SHP77 (cell line): ENCODE data around the gene LSMEM2.

ENCODE experiments used
- DNase-seq, 2 experiments: peaks; one replicate each; lab custom pipeline; 2025; lab: John Stamatoyannopoulos, UW

LSMEM2 gene

DNA sequence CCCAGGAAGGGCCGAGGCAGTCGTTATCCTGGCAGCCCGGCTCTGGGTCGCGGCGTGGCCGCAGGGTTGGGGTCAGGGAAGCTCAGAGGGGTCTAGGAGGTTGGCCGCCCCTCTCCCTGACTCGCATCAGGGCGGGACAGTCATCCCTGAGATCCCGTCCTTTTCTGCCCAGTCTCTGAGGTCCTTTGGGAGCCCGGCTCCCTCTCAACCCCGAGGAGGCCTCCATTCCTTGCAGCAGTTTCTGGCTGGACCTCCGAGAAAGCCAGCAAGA, 43.2 kb downstream of the LSMEM2 start:
- no peak for DNase-seq

DNA sequence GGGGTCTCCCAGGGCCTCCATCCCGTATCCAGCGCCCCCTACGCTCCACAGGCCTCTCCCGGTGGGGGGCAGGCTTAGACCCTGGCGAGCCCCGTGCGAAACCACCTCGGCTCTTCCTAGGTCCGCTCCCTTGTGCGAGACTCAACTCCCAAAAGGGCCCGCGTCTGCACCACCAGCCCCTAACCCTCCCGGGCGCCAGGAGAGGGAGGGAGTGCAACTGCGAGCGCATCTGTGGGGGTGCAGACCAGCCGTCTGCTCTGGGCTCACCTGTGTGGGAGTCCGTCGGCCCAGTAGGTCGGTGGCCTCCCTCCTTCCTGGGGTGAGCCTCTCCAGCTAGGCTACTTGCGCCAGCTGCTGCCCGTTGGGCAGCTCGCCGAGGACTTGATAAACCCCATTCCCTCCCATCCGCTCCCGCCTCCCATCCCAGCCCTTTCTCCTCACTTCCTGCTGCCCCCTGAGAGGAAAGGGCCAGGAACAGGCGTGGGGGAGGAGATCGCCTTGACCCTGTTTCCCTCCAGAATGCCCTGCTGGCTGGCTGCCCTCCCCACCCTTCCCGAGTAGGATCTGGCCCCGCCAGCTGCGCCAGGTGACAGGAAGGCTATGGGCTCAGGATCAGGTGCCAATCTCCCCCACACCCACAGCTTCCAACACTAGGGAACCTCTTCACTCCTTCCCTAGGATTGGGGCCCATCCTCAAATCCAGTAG, 43.7 kb downstream of the LSMEM2 start, which contains the start of gene HYAL2:
TSS of gene HYAL2 (minus strand) at position 360 of the 706 bp plus-strand sequence. CDS start 2,256 bp downstream, outside the sequence.
- peak; percentile 54 to 74 for DNase-seq

DNA sequence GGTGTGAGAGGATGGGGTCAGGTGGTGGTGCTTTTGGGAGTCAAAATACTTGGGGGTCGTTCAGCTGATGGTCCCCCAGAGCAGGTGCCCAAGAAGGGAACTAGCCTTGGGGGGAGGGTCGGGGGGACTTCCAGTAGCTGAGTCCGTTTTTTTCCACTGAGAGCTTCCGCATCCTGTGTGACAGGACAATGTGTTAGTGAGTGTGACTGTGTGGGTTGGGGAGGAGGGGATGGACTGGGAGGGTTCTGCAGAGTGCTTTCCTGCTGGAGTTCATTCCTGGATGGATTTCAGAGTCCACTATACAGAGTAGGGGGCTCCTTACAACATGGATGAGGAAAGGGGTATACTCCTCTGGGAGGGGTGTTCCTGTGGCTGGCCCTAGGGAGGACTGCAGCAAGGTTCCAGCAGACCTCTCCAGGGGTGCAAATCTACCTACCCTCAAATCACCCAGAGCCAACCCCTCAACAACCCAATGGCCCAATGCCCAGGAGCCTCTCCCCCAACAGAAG, 44.3 kb downstream of the LSMEM2 start:
- peak; percentile 37 to 51 for DNase-seq

DNA sequence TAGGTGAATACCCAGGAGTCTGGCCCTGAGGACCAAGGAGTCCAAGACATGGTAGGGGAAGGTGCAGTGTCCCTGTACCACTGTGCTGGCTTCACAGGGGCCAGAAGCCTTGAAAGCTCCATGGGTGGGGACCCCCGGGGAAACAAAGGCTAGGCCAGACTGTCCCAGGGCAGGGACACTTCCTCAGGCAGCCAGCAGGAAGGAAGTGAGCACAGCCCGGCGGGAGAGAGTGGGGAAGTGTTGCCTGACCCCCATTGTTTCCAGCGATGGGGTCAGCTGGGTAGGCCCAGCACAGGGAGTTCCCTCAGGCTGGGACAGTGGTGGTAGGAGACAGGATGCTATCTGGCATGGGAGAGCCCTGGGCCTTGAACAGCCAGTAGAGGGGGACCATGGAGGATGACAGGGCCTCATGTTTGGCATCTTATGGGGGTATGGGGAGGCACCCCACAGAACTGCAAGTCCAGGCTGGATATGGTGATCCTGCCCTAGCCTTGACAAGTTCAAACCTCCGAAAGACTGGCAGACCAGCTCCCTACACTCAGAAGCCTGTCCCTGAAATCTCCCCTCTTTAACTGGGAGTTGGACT, 44.8 kb downstream of the LSMEM2 start:
- DNase-seq: no peak

DNA sequence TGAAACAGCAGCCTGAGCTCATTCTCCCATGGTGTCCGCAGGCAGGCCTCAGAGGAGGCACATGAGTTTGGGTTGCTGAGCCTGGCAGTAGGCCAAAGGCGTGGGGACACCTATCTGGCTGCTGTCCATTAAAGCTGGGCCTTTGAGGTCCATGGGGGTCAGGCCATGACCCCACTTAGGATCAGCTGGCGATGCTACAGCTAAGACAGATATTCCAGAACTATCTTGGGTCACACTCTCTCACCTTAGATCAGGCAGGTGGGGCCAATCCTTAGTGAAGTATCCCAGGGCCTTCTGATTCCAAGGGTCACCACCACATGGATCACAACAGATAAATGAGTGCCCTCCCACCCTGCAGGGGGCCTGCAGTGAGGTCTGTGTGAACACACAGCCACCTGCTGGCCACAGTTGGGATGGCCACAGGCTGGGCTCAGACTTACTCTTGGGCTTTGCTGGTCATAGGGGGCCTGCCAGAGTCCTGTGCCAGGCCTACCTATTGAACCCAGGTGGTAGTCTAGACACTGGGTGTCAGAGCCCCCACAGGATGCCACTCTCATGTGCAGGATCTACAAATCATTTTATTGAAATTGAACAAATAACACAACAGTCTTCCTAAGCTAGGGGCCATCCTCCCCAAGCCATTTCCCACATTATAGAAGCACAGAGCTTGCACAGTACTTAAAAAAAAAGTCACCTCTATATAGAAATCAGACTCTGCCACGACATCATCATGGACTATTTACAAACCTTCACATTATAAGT, 45.6 kb downstream of the LSMEM2 start:
- DNase-seq: peak; percentile 70 to 74

DNA sequence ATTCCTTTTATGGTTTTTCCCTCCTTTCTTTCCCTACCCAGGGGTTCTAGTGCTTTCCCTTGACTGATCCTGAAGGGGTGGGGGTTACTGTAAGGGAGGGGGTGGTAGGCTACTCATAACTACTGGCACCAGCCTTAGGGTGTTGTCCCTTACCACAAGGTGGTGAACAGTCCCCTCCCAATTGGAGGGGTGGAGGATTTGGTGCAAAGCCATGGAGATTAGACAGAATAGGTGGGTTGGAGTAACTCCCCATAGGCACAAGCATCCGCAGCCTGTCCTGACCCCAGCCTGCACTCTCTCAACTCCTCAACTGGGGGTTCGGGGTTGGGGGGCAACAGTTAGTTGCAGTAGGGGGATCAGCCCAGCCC, 46.2 kb downstream of the LSMEM2 start:
- no peak for DNase-seq

DNA sequence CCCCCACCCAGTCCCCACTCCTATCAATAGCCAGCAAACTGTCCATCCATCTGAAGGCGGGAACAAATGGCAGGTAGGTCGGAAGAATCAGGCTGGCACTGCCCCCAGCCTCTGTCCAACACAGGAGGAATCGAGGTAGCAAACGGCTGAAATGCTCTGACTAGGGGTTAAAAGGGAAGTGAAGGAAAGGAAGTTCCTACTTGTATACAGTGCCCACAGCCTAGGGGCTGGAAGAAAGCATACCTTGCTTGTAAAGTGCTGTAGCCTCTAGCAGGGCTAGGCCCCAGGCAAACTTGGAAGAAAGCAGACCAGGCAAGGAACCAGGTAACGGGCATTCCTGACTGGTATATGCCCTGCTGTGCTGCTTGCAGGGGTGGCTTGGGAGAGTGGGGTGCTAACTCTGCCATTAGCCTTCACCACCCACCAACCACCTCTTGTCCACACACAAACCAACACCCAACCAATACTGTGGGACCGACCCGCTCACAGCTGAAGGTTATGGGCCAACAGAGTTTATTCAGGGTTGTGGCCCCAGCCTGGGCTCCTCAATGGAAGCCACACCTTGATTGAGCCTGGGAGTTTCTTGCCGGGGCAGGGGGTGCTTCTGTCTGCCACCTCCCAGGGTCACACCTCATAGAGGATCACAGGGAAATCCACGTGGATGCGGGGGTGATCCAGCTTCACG, 46.8 kb downstream of the LSMEM2 start:
- DNase-seq: no peak

DNA sequence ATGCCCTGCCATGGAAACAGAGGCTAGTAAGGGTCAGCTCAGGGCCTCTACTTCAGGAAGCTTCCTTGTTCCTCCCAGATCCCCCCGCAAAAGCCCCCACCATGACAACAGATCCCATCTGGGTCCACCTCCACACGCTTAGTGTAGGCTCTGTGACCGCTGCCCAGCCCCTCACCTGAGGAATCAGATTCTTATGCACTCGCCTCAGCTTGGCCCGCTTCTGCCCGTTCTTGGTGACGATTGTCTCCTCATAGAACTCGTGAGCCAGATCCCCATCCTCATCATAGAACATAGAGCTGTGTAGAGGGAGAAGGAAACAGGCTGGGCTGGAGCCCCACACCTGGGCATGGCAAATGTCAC, 47.3 kb downstream of the LSMEM2 start:
- DNase-seq: no peak

DNA sequence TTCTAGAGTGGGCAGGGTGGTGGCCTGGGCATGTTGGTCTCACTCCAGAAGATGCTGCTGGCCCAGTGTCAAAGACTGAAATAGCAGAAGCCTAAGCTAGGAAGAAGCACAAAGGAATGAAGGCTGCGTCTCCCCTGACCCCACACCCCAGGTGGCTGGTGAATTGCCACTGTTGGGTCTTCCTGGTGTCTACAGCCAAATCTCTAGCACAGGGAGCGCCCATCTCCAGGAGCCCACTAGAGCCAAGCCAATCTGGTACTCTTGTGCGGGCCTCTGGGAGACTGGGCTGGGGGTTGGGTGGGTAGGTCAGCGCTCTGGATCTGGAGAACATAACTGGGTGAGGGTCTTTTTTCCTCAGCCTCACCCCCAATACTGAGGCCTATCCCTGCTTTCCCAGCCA, 48.2 kb downstream of the LSMEM2 start:
- DNase-seq: no peak

DNA sequence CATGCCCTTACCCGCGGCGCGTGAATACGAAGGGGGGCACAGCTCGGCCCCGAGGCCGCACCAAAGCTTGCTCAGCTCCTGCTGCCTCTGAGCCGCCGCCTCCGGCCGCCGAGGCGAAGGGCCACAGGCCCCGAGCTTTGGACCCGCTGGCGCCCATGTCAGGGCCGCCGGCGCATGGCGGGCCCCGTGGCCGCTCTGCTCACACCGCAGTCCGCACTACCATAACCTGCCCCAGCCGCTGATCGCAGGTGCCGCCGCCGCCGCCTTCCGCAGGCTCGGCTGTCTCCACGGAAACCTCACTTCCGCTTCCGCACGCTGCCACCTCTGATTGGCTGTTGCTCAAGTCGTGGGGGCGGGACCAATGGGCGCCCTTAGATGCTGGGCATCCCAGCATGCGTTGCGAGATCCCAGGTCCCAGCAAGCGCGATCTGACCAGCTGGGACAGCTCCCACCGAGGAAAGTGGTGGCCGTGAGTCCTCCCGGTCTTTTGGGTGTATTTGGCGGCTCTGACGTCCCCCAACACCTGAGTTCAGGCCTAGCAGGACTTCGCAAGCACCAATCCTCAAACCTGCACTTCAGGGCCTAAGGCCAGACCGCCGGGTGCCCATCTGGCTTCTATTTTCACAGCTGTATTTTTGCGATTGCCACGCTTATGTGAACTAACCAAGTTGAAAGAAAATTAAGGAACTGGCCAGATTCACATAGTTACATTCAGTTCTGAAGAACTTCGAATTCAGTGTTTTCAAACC, 49.2 kb downstream of the LSMEM2 start, which contains the start of gene TUSC2:
TSS of gene TUSC2 (minus strand) at position 281 of the 749 bp plus-strand sequence. CDS start at position 157, 124 bp downstream.
- peak; percentile 97 to 98 for DNase-seq

DNA sequence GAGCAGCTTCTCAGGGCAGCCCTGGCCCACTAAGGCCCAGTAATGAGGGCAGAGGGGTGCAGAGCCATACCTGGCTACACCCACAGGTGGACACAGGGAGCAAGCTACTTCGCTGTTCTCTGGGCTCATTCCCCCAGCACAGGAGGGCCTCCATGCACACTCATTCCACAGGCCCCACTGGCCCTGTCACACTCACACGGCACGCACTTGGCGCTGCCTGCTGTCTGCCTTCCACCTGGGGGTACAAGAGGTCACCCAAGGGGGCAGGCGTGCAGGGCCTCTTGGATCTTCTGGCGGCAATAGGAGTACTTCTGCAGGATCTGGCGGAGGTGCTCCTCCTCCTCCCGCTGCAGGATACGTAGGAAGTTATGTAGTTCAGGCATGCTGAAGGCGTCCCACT, 51.4 kb downstream of the LSMEM2 start:
- DNase-seq: no peak

DNA sequence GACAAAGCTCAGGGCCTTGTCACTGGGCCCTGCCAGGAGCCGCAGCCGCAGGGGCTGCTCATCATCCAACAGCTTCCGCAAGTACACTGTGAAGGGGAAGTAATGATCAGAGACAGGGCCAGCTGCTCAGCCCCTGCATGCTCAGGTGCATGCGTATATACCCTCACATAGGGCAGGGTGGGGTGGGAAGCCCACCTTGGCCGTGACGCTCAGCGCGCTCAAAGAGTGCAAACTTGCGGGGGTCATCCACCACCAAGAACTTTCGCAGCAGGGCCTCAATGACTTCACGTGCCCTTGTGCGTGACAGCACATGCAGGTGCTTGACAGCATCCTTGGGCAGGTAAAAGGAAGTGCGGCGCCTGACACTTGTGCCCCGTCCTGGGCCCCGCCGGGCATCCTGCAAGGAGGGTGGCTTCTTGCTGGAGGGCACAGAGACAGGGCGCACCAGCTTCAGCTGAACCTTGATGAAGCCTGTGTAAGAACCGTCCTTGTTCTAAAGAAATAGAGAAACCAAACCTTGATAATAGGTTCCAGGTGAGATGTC, 52.5 kb downstream of the LSMEM2 start:
- no peak for DNase-seq

DNA sequence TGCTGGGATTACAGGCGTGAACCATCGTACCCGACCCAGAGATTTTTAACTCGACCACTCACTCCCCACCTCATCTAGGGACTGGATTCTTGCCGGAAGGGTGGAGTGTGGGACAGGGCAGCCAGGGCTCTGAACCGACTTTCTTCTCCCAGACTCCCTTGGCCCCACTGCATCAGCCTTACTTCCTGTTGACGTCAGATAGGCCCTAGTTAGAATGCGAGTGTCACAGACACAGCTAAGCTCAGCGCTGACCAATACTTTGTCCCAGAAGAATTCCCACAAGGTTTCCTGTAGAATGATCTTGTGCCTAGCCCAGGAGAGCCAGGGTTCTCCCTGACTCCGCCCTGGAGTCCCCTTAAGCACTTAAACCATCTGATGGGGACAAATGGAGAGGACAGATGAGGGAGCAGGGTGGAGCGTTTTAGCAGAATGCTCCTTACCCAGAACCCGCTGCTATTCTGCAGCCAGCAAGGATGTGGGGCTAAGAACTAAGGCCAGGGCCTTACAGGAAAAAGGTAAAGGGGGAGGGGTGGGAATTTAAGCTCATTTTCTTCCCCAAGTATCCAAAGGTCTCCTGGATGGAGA, 54.9 kb downstream of the LSMEM2 start:
- DNase-seq: no peak

DNA sequence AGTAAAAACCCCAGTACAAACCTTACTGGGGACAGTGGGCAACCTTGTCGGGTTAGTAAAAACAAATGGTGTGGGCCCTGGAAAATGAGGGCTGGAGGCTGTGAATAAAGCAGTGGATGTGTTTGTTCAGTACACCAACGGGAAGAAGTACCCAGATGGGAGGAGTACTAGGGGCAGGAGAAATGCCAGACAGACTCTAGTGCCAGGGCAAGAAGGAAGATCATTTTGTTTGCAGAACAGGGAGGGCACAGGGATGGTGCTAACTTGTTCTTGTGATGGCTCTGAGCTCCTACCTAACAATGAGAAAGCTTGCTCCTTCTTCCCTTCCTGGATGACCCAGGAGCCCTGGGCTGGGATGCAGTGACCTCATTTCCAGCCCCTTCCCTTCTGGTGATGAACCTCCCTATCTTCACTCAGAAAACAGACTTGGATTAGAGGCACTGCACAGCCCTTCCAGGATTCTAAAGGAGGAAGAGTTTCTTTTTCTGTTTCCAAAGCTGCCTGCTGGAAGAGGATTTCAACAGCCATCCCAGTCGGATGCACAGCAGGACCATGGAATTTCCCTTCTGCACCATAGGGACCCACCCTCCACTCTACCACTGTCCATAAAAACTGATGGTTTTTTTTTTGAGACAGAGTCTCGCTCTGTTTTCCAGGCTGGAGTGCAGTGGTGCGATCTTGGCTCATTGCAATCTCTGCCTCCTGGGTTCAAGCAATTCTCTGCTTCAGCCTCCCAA, 55.6 kb downstream of the LSMEM2 start:
- no peak for DNase-seq

DNA sequence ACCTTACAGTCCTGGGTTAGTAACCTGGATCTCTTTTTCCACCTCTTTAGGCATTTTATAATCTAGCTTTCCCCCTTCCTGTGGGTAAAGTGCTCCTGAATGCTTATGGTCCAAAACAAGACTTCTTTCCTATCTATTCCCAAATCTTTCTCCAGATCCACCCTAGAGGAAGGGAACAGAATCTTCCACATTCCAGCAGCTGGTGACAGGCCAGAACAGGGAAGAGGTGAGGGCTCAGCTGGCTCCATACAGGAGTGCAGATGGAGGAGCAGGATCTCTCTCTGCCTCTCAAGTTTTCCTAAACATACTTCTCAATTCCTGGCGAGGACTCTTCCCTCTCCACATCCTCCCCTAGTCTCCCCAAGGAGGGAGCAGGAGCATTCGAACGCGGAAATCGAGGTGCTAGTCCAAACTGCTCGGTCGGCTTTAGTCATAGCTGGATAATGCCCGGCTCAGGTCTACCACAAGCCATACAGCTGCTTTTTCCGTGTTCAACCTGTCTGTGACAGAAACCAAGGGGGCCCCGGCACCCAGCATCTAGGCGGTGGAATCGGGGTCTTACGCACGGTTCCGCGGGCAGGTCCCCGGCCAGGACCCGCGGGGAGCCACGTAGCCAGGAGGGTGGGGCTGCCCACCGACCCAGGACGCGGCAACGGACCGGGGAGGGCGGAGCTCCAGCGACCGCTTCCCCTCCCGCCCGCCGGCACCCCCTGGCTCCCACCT, 57.7 kb downstream of the LSMEM2 start:
- no peak for DNase-seq

DNA sequence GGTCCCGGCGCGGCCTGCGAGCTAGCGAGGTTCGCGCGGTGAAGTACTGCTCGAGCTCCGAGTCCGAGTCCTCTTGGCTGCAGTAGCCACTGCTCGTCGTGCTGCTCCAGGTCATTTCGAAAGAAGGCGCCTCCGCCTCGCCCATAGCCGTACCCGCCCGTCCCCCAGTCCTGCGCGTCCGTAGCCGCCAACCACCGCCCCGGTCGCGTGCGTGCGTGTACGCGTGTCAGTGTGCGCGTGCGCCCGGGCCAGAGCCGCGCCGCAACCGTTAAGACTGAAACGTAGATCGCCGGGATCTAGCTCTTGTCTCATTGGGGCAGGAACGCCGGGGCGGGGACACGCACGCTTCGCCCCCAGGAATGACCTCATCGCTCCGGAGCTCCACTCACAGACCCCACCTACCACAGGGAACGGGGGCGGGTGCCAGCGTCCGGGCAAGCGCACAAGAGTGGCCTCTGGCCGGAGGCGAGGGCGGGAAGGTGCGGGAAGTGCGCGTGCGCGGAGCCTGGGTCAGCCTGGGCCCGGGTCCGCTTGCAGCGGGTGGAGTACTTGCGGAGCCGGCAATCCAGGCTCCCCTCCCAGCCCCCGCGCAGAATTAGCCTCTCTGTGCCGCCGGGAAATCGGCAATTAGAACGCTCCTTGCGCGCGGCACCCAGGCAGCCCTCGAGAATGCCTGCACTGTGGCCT, 58.4 kb downstream of the LSMEM2 start:
- DNase-seq: peak; percentile 96 to 98
